NCI-H524 treated with DMSO at 0.1 percent for 48 hours (cell line): Measurements from ENCODE around the gene PPWD1.

ENCODE experiments used
- DNase-seq: peaks from one replicate; lab custom pipeline; 2025; lab: John Stamatoyannopoulos, UW

PPWD1 gene

GRCh38 chr5:65624025-65624570 is 61.0 kb downstream of the PPWD1 start, which contains the start of gene TRIM23:
Gene TRIM23, minus strand, starts transcription at chr5:65624333. Its CDS starts 59 bp downstream, at chr5:65624274.
- DNase-seq = peak; percentile 68

DNA sequence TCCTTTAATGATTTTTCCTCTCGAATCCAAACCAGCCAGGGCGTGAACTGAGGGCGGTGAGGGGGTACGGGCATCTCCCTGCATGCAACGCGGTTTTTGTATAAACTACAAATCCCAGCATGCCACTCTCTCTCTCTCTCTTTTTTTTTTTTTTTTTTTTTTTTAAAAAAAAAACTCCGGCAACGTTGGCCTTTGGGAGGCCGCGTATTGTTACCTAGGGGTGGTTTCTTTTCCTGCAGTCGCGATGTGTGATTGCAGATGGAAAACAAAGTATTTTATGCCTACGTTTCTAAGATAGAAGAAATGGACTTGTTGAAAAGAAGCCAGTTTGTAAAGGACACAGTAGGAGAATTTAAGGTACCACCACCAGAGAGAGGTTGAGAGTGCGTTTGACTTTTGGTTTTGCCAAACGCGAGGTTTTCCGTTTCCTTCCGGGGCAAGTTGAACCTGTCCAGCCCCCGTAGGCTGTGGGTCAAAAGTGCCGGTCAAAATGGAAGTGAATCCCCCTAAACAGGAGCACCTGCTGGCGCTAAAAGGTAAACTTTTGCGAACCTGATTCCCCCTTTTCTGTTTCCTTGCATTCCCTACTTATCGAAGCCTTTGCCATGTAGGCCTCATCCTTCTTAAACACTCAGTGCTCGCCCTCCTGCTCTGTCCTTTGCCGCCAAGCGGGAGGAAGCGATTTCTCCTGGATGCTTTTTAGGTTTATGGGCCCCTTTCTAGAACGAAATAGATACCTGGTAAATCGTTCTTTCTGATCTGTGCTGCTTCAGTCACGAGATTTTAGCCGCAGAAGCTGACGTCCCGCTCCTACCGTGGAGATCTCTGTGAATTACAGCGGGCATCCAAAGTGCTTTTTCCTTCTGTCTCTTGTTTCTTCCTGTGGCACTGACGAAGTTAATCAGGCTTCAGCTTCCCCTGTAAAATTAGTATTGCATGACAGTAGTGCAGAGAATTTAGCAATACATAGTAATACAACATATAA is 61.8 kb downstream of the PPWD1 start, which contains the start of the genes SHLD3 and TRAPPC13:
TSS of gene SHLD3 (plus strand) at position 457 of the 985 bp plus-strand sequence. CDS start 4,561 bp downstream, outside the sequence.
TSS of gene TRAPPC13 (plus strand) at position 457 of the 985 bp plus-strand sequence. CDS start at position 491, 34 bp downstream.
- peak; percentile 68 for DNase-seq

DNA sequence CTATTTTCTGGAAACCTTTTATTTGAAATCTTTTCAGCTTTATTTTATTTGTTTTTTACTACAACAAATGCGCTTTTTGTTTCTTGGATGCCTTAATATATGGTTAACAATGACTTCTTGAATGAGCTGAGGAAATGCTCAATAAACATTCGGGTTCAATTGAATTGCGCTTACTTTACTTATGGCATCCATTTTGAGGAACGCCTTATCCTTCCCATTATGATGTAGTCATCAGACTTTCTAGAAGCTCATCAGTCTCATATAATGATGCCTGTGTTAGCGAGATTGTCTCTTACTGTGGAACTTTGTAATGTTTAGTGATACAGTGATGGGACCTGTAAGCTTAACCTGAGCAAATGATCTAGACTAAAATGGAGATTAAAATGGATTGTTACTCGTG is 62.6 kb downstream of the PPWD1 start:
- DNase-seq = no peak

DNA sequence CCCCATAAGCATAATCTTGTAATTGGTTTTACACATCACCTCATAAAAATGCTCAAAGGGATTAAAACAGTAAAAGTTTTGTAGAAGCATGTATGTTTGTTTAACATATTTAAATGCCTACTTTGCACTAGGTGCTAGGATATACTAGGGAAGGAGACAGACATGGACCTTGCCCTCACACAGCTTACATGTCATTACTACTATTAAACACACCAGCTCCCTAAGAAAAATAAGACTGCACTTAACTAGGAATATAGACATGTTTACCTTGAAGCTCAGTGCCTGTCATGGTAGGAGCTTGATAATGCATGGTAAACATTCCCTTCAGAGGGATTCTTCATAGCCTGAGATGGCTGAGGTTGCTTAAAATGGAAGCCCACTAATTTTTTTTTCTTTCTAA is 67.9 kb downstream of the PPWD1 start:
- no peak for DNase-seq
